ENCODE results near the gene RCOR1.
"Not testable (repeated sequence)": the region's sequence is repeated elsewhere in the genome, so short reads cannot be mapped to it uniquely, and the experiment has no call there.

The RCOR1 gene

GRCh38 chr14:102630881-102631280 is 38.4 kb downstream of the RCOR1 start:
- no peak for DNase-seq

- no peak for DNase-seq
Observed at GRCh38 chr14:102633906-102634595, 41.6 kb downstream of the RCOR1 start.

- DNase-seq: not testable (repeated sequence)
Observed at GRCh38 chr14:102639611-102640010, 47.2 kb downstream of the RCOR1 start.

- no peak for DNase-seq
Observed at GRCh38 chr14:102644523-102644922, 52.1 kb downstream of the RCOR1 start.

- no peak for DNase-seq
Observed at GRCh38 chr14:102645746-102646440, 53.4 kb downstream of the RCOR1 start.

- no peak for DNase-seq
Observed at GRCh38 chr14:102646615-102647014, 54.2 kb downstream of the RCOR1 start.

- no peak for DNase-seq
Observed at GRCh38 chr14:102652194-102652593, 59.7 kb downstream of the RCOR1 start.

GRCh38 chr14:102654298-102654697 is 61.8 kb downstream of the RCOR1 start:
- DNase-seq: no peak

- no peak for DNase-seq
Observed at GRCh38 chr14:102655137-102655536, 62.7 kb downstream of the RCOR1 start.

GRCh38 chr14:102659797-102660196 is 67.3 kb downstream of the RCOR1 start:
- DNase-seq: no peak

- no peak for DNase-seq
Observed at GRCh38 chr14:102661614-102662013, 69.2 kb downstream of the RCOR1 start.

GRCh38 chr14:102662636-102663430 is 70.4 kb downstream of the RCOR1 start:
- DNase-seq: no peak

- DNase-seq: no peak
Observed at GRCh38 chr14:102663440-102663839, 71.0 kb downstream of the RCOR1 start.

GRCh38 chr14:102665621-102666020 is 73.2 kb downstream of the RCOR1 start:
- DNase-seq: no peak

GRCh38 chr14:102666635-102667034 is 74.2 kb downstream of the RCOR1 start:
- no peak for DNase-seq

GRCh38 chr14:102667703-102668102 is 75.3 kb downstream of the RCOR1 start:
- no peak for DNase-seq

GRCh38 chr14:102668291-102668873 is 75.9 kb downstream of the RCOR1 start:
- DNase-seq: peak; percentile 87

GRCh38 chr14:102671410-102671809 is 79.0 kb downstream of the RCOR1 start:
- DNase-seq: no peak

- no peak for DNase-seq
Observed at GRCh38 chr14:102672410-102672960, 80.0 kb downstream of the RCOR1 start.

- no peak for DNase-seq
Observed at GRCh38 chr14:102675396-102675795, 82.9 kb downstream of the RCOR1 start.

GRCh38 chr14:102678394-102678793 is 85.9 kb downstream of the RCOR1 start:
- DNase-seq: no peak

- no peak for DNase-seq
Observed at GRCh38 chr14:102683399-102684297, 91.2 kb downstream of the RCOR1 start.

Data from NCI-H748 treated with DMSO at 0.1 percent for 48 hours (cell line).